A549 (cell line): ENCODE results near the gene KCNK2. TPM values are rescaled to one million over a fixed set of nuclear protein-coding genes. Genes with fewer than 3 reads are reported as not detected.

Source experiments
- ATAC-seq, 2 experiments: fragments of 200-7000 bp in 1 of 2; fragments of >200 bp in 1 of 2; cut with Nextera tagmentation in 1 of 2; cut with Tn5 transposase in 1 of 2; 3 replicates each; pipeline versions ENCODE4 v1.8.0 to v1.9.1; 2018 to 2020; ENCODE audit warnings: mild to moderate bottlenecking in 1 of 2, moderate library complexity in 1 of 2
- CTCF ChIA-PET: fragments of 300-600 bp; sonication (Branson Sonifier 250); formaldehyde crosslinking; extraction: SDS; loops from one replicate; lab custom pipeline; 2021; ENCODE audit warnings: antibody characterized with exemption, inconsistent platforms; lab: Yijun Ruan, JAX
- POLR2A ChIA-PET: fragments of 350-600 bp; formaldehyde crosslinking; extraction: SDS; loops from one replicate; lab custom pipeline; 2021; ENCODE audit warnings: antibody characterized with exemption, inconsistent platforms; lab: Yijun Ruan, JAX
- DNase-seq, 2 experiments: peaks; one replicate each; pipeline versions ENCODE4 v3.0.0 to v3.0.0-alpha.2; 2011 to 2016; ENCODE audit warnings: low read depth in 1 of 2, low spot score in 1 of 2
- FAIRE-seq: peaks from 2 replicates; lab custom pipeline; 2011; peaks lifted over from hg19 to GRCh38; lab: Jason Lieb, UNC
- H3K27ac ChIP-seq, 2 experiments: fragments of >200 bp; sonication (Bioruptor Twin); formaldehyde crosslinking; 3 replicates each; pipeline ENCODE4 v1.5.1; 2016 to 2017
- H3K4me1 ChIP-seq: fragments of >200 bp; sonication (Bioruptor Twin); formaldehyde crosslinking; 3 replicates; pipeline ENCODE4 v1.6.1; 2016
- H3K4me2 ChIP-seq: fragments of >200 bp; sonication (Bioruptor Twin); formaldehyde crosslinking; 3 replicates; pipeline ENCODE4 v1.6.1; 2016
- H3K4me3 ChIP-seq: fragments of >200 bp; sonication (Bioruptor Twin); formaldehyde crosslinking; 3 replicates; pipeline ENCODE4 v1.5.1; 2016
- H3K9me3 ChIP-seq: fragments of >200 bp; sonication (Bioruptor Twin); formaldehyde crosslinking; 3 replicates; pipeline ENCODE4 v1.6.1; 2016
- CBX2 ChIP-seq: fragments of 200-600 bp; sonication (generic); IDR thresholded peaks from 2 replicates; pipeline ENCODE4 v1.6.1; 2016; ENCODE audit warnings: low read depth, mild to moderate bottlenecking, borderline replicate concordance
- CEBPB ChIP-seq, 2 experiments: fragments of >200 bp in 1 of 2; sonication (Bioruptor Twin) in 1 of 2; formaldehyde crosslinking in 1 of 2; IDR thresholded peaks; 2 replicates each; pipeline ENCODE4 v1.6.1; 2012 to 2016
- EP300 ChIP-seq, 2 experiments: fragments of >200 bp; sonication (Bioruptor Twin); formaldehyde crosslinking; IDR thresholded peaks; 2 replicates in 1 of 2; 3 replicates in 1 of 2; pipeline ENCODE4 v1.6.1; 2016 to 2017
- ESRRA ChIP-seq: fragments of 150-350 bp; IDR thresholded peaks from 2 replicates; pipeline ENCODE4 v1.6.1; 2014; ENCODE audit warnings: mild to moderate bottlenecking, low read length, borderline replicate concordance
- FOSB ChIP-seq: fragments of 250-450 bp; sonication (Bioruptor Pico); IDR thresholded peaks from 2 replicates; pipeline ENCODE4 v1.5.0; 2020; ENCODE audit warnings: mild to moderate bottlenecking, moderate library complexity
- FOSL2 ChIP-seq, 2 experiments: fragments of 450-650 bp in 1 of 2; fragments of >200 bp in 1 of 2; sonication (Bioruptor Twin) in 1 of 2; formaldehyde crosslinking; IDR thresholded peaks; 2 replicates each; pipeline versions ENCODE4 v1.5.0 to v1.6.1; 2016 to 2020; ENCODE audit warnings: mild to moderate bottlenecking in 1 of 2, moderate library complexity in 1 of 2
- FOXS1 ChIP-seq: fragments of 250-450 bp; sonication (Bioruptor Pico); IDR thresholded peaks from 2 replicates; pipeline ENCODE4 v1.5.0; 2020; ENCODE audit warnings: mild to moderate bottlenecking, moderate library complexity
- HDAC2 ChIP-seq: fragments of 200-600 bp; sonication (generic); IDR thresholded peaks from 2 replicates; pipeline ENCODE4 v1.6.1; 2016
- HEYL ChIP-seq: fragments of 250-450 bp; sonication (Bioruptor Pico); IDR thresholded peaks from 2 replicates; pipeline ENCODE4 v1.8.0; 2021; ENCODE audit warnings: mild to moderate bottlenecking, moderate library complexity
- HOXA7 ChIP-seq: fragments of 250-450 bp; sonication (Bioruptor Pico); IDR thresholded peaks from 2 replicates; pipeline ENCODE4 v1.5.0; 2020; ENCODE audit warnings: mild to moderate bottlenecking, moderate library complexity
- HOXB5 ChIP-seq: fragments of 250-450 bp; sonication (Bioruptor Pico); IDR thresholded peaks from 2 replicates; pipeline ENCODE4 v1.5.0; 2020; ENCODE audit warnings: mild to moderate bottlenecking, moderate library complexity
- KDM1A ChIP-seq: fragments of 200-600 bp; sonication (generic); IDR thresholded peaks from 2 replicates; pipeline ENCODE4 v1.6.1; 2016; ENCODE audit warnings: low read depth, mild to moderate bottlenecking
- KDM5A ChIP-seq: fragments of 200-600 bp; sonication (generic); IDR thresholded peaks from 2 replicates; pipeline ENCODE4 v1.6.1; 2016; ENCODE audit warnings: antibody characterized with exemption, mild to moderate bottlenecking
- MAFK ChIP-seq: fragments of 450-650 bp; IDR thresholded peaks from 2 replicates; pipeline ENCODE4 v1.6.1; 2014; ENCODE audit not compliant: partially characterized antibody
- MYC ChIP-seq: IDR thresholded peaks from 2 replicates; pipeline ENCODE4 v1.6.1; 2012; ENCODE audit warnings: mild to moderate bottlenecking, inconsistent platforms, low read length, improper control_type of control experiment, borderline replicate concordance
- NFE2L2 ChIP-seq: fragments of 150-350 bp; conservative IDR thresholded peaks from 2 replicates; pipeline ENCODE4 v1.6.1; 2014; ENCODE audit warnings: low read length
- NPAS2 ChIP-seq: fragments of 250-450 bp; sonication (Bioruptor Pico); IDR thresholded peaks from 2 replicates; pipeline ENCODE4 v1.8.0; 2022; ENCODE audit warnings: mild to moderate bottlenecking, moderate library complexity, borderline replicate concordance
- POLR2AphosphoS2 ChIP-seq: conservative IDR thresholded peaks from 2 replicates; pipeline ENCODE4 v1.6.1; 2012; ENCODE audit warnings: low read length, improper control_type of control experiment, inconsistent platforms
- RARB ChIP-seq: fragments of 250-450 bp; sonication (Bioruptor Pico); IDR thresholded peaks from 2 replicates; pipeline ENCODE4 v1.8.0; 2021; ENCODE audit warnings: mild to moderate bottlenecking, moderate library complexity
- RFX5 ChIP-seq: fragments of 450-650 bp; IDR thresholded peaks from 2 replicates; pipeline ENCODE4 v1.7.1; 2014; ENCODE audit warnings: antibody characterized with exemption, mild to moderate bottlenecking, moderate library complexity
- SREBF2 ChIP-seq: fragments of 450-650 bp; IDR thresholded peaks from 2 replicates; pipeline ENCODE4 v1.6.1; 2014; ENCODE audit warnings: mild to moderate bottlenecking, moderate library complexity
- USF2 ChIP-seq: fragments of 450-650 bp; IDR thresholded peaks from 2 replicates; pipeline ENCODE4 v1.6.1; 2014; ENCODE audit warnings: antibody characterized with exemption
- ZFP36 ChIP-seq: fragments of 450-650 bp; IDR thresholded peaks from 2 replicates; pipeline ENCODE4 v1.6.1; 2014; ENCODE audit warnings: borderline replicate concordance; ENCODE audit not compliant: partially characterized antibody
- ZNF302 ChIP-seq: fragments of 250-450 bp; sonication (Bioruptor Pico); IDR thresholded peaks from 2 replicates; pipeline ENCODE4 v1.9.0; 2021; ENCODE audit warnings: inconsistent platforms, mild to moderate bottlenecking, moderate library complexity
- WGBS: methylation state at CpG from one replicate; pipeline ENCODE4 v1.1.6; 2017; ENCODE audit errors: missing lambda C conversion rate; 5-methylcytosine and 5-hydroxymethylcytosine counted together
- polyA plus RNA-seq, 4 experiments: library from polyadenylated mRNA; depleted of rRNA in 3 of 4; stranded (reverse); fragments of >200 nt; fragmentation: RNase III in 1 of 4; extraction: RNeasy Plus Mini Kit Qiagen cat#74134 plus additional on column Dnase treatment in 1 of 4; gene quantifications; 2 replicates in 3 of 4; 3 replicates in 1 of 4; pipeline ENCODE4 v1.2.3, GENCODE V29; 2011 to 2017
- TF ChIP-seq, protein P1 (sequence below): fragments of >200 bp; sonication (Bioruptor Twin); formaldehyde crosslinking; IDR thresholded peaks from 3 replicates; pipeline ENCODE4 v1.5.1; 2016

The KCNK2 gene
- polyA plus RNA-seq, 2 of the 4 experiments (the other 2 are of a cell fraction): 0.04 TPM; not detected in 1

DNA sequence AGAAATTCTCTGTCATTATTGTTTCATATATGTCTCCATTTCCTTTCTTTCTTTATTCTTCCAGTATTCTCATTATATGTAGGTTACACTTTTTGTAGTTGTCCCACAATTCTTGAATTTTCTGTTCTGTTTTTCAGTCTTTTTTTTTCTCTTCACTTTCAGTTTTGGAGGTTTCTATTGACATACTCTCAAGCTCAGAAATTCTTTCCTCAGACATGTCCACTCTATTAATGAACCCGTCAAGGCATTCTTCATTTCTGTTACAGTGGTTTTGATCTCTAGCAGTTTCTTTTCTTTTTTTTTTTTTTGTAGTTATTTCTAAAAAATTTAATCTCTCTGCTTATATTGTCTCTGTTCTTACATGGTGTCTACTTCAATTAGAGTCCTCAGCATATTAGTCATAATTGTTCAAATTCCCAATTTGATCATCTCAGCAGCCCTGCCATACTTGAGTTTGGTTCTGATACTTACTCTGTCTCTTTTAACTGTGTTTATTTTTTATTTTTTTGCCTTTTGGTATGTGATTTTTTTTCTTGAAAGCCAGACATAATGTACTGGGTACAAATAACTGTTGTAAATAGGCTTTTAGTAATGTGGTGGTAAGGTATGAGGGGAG is 49.5 kb upstream of the KCNK2 start:
- ChIA-PET POLR2A (no interaction called here), CTCF (no interaction called here)
- no peak for FAIRE-seq
- DNase-seq: no peak
- Histone ChIP-seq H3K27ac (no peak overlapping the region), H3K4me2 (no peak overlapping the region), H3K4me3 (no peak overlapping the region), H3K4me1 (no peaks in the 10 kb centered on the region), H3K9me3 (no peaks in the 10 kb centered on the region)
- ATAC-seq: no peak
- TF ChIP-seq EP300 (IDR thresholded peaks at IDR 0.05) (no peak), NPAS2 (CRISPR knock-in tag) (no peak), USF2 (no peak), ESRRA (no peak), POLR2AphosphoS2 (no peak), HOXB5 (no peak), SREBF2 (no peak), RFX5 (no peak), ZNF302 (CRISPR knock-in tag) (no peak), FOXS1 (CRISPR knock-in tag) (no peak), MYC (no peak), FOSB (CRISPR knock-in tag) (no peak)
- TF ChIP-seq, protein P1, sequence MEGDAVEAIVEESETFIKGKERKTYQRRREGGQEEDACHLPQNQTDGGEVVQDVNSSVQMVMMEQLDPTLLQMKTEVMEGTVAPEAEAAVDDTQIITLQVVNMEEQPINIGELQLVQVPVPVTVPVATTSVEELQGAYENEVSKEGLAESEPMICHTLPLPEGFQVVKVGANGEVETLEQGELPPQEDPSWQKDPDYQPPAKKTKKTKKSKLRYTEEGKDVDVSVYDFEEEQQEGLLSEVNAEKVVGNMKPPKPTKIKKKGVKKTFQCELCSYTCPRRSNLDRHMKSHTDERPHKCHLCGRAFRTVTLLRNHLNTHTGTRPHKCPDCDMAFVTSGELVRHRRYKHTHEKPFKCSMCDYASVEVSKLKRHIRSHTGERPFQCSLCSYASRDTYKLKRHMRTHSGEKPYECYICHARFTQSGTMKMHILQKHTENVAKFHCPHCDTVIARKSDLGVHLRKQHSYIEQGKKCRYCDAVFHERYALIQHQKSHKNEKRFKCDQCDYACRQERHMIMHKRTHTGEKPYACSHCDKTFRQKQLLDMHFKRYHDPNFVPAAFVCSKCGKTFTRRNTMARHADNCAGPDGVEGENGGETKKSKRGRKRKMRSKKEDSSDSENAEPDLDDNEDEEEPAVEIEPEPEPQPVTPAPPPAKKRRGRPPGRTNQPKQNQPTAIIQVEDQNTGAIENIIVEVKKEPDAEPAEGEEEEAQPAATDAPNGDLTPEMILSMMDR: no peak
- WGBS: 47% methylated on average over 1 of the region's 1 CpG

- Histone ChIP-seq H3K4me1 (no peaks in the 10 kb centered on the region), H3K4me3 (no peak overlapping the region), H3K9me3 (no peaks in the 10 kb centered on the region), H3K27ac (no peak overlapping the region), H3K4me2 (no peak overlapping the region)
- ATAC-seq: no peak
- no peak for FAIRE-seq
- WGBS: 3% methylated on average over 2 of the region's 2 CpGs
- POLR2A ChIA-PET: no interaction called here
- DNase-seq: no peak
- TF ChIP-seq NFE2L2: no peak
- no peak for TF ChIP-seq MAFK
- no peak for TF ChIP-seq ZFP36
- no peak for TF ChIP-seq FOSL2 (IDR thresholded peaks at IDR 0.05)
- no peak for TF ChIP-seq FOSL2 (CRISPR knock-in tag; IDR thresholded peaks at IDR 0.05)
- TF ChIP-seq KDM5A: no peak
- TF ChIP-seq HDAC2: no peak
- TF ChIP-seq POLR2AphosphoS2: no peak
- TF ChIP-seq CEBPB (IDR thresholded peaks at IDR 0.05): no peak
- TF ChIP-seq CBX2: no peak
- no peak for TF ChIP-seq KDM1A
- TF ChIP-seq HOXA7 (CRISPR knock-in tag): no peak
- no peak for TF ChIP-seq USF2
- no peak for TF ChIP-seq HOXB5
- no peak for TF ChIP-seq RARB (CRISPR knock-in tag)
- TF ChIP-seq, protein P1: no peak
- TF ChIP-seq HEYL (CRISPR knock-in tag): no peak
- TF ChIP-seq, all 56 proteins: peak for 0
- CTCF ChIA-PET: no interaction called here
Measured at GRCh38 chr1:215040190-215040589, 42.3 kb upstream of the KCNK2 start.
